NCI-H1694 (cell line): ENCODE measurements around the gene GNG7.
"Not testable (repeated sequence)": the region's sequence is repeated elsewhere in the genome, so short reads cannot be mapped to it uniquely, and the experiment has no call there.

Experiments used
- DNase-seq: peaks from one replicate; lab custom pipeline; 2025; lab: John Stamatoyannopoulos, UW

Gene GNG7

DNA sequence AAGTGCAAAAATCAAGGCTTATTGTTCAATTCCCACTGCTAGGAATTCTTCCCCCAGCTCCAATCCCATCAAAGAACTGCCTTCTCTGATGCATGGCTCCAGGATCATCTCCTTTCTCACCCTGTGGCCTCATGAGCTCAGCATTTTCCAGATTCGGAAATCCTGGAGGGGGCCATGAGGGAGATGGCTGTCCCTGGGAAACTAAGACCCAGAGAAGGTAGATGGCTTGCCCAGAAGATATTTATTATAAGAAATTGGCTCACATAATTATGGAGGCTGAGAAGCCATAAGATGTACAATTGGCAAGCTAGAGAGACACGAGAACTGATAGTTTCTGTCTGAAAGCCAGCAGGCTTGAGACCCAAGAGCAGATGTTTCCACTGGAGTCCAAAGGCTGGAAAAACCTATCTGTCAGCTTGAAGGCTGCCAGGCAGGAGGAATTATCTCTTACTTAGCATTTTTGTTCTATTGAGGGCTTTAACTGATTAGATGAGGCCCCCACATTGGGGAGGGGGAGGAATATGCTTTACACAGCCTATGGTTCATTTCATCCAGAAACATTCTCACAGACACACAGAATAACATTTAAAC is 168.0 kb downstream of the GNG7 start:
- no peak for DNase-seq

DNA sequence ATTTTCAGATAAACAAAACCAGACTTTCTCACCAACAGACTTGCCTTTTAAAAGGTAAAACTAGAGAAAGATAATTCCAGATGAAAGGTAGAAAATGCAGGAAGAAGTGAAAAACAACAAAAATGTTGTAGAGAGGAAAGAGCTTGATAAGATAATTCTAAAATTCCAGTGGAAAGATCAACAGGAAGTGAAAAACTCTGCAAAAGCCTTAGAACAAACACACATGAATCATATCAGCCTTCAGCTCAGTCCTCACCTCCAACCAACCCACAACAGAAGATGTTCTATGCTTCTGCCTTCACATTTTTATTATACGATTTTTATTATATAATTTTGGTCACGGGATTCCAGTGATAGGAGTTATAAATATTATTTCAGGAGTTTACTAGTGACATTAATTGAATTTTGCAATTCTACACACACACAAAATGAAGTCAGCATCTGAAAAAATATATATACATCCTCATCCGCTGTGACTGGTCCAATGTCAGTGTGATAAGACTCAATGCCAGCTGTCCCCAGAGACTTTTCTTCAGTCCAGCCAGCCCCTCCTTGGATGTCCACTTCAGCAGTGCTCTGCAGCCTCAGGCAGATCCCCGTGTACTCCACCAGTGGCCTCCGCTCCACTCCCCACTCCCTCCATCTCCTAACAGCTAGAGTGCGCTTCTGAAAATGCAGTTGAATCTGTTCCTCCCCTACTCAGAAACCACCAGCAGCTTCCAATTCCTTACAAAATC is 168.6 kb downstream of the GNG7 start:
- DNase-seq = no peak

DNA sequence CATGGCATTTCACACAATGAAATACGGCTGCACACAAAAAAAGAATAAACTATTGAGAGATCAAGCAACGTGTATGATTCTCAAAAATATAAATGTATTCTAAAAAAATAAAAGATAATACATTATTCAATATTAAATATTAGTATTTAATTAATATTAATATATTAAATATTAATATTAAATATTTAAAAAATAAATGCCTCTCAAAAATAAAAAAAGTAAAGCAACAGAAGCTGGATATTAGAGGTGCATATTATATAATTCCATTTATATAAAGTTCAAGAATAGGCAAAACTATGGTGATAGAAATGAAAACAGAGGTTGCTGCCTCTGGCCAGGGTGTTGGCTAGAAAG is 169.4 kb downstream of the GNG7 start:
- DNase-seq = no peak

DNA sequence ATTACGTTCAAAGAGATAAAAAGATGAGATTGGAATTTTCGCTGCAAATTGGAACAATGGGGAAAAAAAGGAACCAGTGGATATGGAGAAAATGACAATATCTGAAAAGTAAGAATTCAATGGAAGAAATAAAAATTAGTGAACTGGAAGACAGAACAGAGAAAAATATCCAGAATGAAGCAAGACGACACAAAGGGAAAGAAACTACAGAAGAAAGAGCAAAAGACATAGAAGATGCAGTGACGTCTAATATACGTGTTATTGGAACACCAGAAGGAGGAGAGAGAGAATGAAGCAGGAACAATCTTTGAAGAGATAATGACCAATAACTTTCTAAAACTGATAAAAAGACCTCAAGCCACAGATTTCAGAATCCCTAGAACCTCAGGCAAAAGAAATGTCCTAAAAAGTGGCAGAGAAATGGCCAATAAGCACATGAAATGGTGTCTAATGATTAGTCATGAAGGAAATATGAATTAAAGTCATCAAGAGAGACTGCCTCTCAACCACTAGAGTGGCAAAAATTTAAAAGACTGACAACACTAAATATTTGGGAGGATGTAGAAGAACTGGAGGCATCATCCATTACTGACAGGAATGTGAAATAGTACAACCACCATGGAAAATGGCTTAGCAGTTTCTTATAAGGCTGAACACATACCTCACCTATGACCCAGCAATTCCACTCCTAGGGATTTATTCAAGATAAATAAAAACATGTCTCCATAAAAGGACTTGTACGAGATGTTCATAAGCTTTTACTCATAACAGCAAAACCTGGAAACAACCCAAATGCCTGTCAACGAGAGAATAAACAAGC is 170.0 kb downstream of the GNG7 start:
- no peak for DNase-seq

DNA sequence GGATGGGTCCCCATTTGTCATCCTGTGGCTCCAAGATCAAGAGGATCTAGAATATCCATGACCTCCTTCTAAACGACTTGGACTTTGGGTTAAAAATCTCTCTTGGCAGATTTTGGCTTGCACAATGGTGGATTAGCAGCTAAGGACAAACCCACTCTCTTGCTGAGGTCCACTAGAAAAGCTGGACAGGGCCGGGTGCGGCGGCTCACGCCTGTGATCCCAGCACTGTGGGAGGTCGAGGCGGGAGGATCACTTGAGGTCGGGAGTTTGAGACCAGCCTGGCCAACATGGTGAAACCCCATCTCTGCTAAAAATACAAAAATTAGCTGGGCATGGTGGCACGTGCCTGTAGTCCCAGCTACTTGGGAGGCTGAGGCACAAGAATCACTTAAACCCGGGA is 172.6 kb downstream of the GNG7 start:
- DNase-seq = not testable (repeated sequence)

DNA sequence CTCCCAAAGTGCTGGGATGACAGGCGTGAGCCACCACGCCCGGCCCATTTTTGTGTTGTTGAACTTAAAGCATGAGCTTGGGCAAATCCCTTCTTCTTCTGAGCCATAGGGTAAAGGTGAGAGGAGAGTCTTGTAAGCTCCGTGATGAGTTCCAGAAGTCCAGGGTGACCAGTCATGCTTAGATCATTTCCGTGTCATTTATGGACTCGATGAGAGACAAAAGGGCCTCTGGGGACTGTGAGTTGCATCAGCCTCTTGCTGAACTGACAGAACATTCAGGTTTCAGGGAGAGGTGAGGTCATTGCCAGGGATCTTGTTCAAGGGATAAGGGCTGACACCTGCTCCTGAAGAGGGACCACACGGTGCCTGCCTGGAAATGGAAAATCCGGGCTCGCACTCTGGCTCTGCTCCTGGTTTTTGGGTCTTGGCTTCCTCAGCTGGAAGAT is 173.0 kb downstream of the GNG7 start:
- DNase-seq = no peak

DNA sequence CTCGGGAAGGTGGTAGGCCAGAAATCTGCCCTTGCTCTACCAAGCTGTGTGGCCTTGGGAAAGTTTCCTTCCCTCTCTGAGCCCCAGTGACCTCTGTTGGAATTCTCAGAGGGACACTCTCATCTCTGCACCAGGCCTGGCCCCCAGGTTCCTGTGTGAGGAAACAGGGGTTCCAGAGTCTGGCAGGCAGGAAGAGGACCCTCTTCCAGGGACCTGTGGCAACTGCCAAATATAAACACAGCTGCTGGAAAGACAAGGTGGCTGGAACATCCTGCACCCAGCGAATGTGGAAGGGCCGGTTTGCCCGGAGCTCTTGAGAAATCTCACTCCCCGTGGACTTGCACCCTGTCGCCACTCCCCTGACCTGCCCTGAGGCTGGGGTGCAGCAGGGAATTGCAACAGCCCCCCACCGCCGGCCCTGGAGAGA is 173.8 kb downstream of the GNG7 start:
- DNase-seq = no peak

DNA sequence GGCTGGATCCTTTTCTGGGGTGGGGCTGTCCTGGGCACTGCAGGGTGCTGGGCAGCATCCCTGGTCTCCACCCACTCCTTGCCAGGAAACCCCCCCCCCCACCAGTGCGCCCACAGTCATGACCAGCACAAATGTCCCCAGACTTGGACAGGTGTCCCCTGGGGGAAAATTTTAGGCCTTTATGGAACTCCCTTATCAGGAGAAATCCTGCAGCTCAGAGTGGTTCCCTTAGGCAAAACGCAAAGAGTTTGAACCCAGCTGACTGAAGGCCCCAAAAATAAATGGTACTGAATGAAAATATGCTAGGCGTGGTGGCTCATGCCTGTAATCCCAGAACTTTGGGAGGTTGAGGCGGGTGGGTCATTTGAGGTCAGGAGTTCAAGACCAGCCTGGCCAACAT is 174.8 kb downstream of the GNG7 start:
- DNase-seq = no peak

DNA sequence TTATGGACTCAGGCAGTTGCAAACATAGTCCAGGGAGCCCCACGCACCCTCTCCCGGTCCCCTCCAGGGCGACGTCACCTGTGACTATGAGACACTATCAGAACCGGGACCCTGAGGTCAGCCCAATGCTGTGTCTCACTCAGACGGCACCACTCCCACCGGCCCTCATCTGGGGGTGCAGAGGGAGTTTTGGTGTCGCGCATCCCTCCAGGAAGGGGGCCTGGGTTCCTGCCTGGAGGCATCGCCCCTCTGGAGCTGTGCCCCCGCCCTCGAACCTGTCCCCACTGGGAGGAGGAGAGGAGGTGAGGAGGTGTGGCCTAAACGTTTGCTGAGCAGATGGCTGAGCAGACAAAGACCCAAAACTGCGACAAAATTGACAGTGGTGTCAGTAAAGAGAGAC is 175.3 kb downstream of the GNG7 start:
- DNase-seq = no peak

DNA sequence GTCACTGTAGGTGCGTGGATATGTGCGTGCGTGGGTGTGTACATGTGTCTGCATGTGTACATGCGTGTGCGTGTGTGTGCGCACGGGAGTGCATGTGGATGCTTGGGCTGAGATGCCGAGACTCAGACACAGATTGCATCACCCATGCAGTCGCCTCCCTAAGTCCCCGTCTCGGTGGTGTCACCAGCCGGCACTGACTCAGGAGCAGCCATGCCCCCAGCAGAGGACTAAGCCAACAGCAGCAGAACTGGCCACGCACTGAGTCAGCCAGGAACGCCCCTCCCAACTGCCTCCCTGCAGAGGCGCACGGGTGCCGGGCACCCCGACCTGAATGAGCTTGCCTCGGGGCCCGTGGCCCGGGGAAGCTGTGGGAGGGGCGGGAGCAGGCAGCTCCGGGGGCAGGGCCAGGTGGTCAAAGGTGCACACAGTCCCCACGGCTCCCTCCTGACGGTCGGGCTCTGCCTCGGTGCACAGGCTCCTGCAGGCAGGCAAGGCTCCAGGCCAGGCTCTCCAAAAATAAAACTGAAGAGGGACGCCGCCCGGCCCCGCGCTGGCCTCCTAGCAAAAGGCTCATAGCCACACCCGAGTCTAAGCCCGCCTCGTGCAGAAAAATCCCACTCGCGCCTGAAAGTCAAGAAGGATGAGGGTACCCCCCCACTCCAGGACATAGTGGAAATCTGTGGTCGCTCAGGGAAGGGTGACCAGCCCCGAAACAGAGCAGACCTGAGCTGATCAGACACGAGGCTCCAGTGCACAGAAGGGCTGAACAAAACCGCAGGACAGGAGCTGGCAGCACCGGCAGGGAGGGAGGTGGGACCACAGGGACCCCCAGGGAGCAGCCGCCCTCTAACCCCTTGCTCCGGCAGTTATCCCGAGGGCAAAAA is 177.4 kb downstream of the GNG7 start:
- no peak for DNase-seq

DNA sequence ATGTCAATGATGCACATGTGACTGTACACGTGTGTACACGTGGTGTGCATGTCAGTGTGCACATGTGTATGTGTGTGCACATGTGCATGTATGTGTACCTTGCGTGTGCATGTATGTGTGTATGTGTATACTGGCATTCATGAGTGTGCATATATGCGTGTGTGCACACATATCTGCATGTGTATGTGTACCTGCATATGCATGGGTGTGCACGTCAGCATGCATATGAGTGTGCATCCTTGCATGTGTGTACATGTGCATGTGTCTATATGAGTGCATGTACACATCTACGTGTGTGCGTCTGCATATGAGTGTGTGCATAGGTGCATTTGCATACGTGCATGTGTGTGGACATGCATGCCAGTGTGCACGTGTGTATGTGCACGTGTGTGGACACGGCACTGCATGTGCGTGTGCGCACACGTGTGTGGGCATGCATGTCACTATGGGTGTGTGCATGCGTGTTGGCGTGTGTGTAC is 178.1 kb downstream of the GNG7 start:
- no peak for DNase-seq

DNA sequence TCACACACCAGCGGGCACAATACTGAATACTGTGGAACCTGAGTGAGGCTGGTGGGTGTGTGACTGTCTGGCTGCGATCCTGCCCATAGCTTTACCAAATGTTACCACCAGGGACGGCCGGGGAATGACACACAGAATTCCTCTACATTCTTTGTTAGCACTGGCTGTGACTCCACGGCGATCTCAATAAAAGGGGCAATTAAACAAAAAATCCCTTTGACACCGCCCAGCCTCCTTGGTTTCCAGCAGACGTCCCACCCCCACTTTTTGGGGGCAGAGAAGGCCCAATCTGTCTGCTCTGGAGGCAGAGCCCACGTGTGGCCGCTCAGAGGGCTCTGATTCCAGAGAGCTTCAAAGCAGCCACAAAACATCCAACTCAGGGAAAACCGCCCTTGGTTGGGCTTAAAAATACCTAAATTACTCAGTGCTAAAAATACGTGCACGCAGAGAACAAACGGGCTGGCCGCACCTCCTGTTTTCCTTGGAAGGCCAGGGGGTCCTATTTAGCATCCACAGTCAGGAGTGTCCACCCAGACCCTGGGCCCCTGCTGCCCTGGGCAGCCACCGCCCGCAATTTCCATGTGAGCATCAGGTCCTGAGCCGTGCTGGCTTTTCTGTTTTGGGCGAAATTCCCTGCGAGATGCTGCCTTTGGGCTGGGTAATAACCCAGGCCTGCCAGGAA is 178.7 kb downstream of the GNG7 start:
- DNase-seq = no peak

DNA sequence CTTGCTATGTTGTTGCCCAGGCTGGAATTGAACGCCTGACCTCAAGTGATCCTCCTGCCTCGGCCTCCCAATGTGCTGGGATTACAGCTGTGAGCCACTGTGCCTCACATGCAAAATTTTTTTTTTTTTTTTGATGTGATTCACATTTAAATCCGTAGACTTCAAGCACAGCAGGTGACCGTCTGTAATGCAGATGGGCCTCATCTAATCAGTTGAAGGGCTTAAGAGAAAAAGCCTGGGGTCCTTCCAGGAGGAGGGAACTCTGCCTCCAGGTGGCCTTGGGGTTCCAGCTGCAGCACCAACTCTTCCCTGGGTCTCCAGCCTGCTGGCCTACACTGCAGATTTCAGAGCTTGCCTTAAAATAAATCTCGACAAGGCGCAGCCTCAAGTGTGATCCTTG is 183.0 kb downstream of the GNG7 start:
- no peak for DNase-seq

DNA sequence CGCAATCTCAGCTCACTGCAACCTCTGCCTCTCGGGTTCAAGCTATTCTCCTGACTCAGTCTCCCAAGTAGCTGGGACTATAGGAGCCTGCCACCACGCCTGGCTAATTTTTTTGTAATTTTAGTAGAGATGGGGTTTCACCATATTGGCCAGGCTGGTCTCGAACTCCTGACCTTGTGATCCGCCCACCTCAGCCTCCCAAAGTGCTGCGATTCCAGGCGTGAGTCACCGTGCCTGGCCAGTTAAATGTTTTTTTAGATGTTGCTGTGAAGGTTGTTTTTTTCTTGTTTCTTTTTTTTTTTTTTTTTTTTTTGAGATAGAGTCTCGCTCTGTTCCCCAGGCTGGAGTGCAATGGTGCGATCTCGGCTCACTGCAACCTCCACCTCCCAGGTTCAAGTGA is 183.6 kb downstream of the GNG7 start:
- DNase-seq = not testable (repeated sequence)

DNA sequence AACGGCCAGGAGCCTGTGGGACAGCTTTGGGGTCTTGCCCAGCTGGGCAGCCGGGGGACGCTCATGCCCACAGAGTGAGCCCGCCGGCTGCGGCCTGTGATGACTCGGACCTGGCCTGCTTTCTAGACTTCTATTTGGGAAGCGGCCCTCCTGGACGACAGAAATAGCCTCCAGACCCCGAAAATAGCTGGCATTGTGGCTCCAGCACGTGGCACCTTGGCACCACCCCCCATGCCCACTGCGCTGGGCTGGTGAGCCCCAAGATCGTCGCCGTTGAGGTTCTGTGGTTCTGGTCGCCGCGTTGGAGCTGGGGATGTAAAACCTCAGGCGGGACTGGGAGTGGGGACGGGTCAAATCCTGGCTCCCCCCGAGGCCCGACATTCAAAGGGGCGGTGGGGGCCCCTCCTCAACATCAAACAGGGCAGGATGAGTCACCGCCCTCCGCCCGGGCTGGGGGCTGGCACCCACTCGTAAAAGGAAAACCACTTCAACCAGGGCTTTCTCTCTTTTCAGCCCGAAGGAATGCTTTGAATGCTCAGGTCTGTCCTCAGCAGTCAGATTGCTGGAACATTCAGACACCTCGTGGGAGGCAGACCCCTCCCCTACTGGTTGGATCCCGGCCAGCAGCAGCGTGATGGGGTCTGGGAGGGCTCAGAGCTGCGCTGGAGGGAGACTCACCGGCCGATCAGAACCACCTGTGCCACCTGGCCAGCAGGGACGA is 184.5 kb downstream of the GNG7 start:
- no peak for DNase-seq

DNA sequence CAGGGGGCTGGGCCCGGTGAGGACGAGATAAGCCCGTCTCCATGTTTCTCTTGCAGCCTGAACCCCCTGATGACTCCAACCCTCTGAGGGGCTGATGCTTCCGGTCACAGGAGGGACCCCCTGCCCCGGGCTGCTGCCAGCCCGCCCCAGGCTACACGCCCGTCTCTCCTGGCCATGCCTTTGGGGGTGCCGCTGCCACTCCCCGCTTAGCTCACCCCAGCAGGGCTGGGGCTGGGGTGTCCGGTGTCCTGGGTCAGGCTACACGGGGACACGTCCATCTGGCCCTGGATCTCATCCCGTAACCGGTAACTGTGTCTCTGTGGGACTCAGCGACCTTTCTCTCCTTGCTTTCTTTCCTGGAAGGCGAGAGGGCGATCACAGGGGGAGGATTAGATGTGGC is 185.8 kb downstream of the GNG7 start:
- DNase-seq = no peak

DNA sequence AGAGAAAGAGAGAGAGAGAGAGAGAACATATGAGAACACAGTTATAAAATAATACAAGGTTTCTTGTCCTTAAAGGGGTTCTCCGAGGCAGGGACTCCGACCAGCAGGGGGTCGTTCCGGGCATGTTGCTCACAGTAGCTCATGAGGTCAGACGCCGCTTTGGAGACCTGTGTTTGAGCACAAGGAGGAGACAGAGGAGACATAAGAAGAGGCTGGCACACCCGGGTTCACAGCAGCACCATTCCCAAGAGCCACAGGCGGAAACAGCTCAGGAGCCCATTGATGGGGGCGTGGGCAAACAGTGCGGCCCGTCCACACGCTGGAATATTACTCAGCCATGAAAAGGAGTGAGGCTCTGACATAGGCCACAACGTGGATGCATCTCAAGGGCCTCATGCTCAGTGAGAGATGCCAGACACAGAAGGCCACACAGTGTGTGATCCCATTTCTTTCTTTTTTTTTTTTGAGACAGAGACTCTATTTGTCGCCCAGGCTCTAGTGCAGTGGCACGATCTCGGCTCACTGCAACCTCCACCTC is 187.4 kb downstream of the GNG7 start:
- no peak for DNase-seq

DNA sequence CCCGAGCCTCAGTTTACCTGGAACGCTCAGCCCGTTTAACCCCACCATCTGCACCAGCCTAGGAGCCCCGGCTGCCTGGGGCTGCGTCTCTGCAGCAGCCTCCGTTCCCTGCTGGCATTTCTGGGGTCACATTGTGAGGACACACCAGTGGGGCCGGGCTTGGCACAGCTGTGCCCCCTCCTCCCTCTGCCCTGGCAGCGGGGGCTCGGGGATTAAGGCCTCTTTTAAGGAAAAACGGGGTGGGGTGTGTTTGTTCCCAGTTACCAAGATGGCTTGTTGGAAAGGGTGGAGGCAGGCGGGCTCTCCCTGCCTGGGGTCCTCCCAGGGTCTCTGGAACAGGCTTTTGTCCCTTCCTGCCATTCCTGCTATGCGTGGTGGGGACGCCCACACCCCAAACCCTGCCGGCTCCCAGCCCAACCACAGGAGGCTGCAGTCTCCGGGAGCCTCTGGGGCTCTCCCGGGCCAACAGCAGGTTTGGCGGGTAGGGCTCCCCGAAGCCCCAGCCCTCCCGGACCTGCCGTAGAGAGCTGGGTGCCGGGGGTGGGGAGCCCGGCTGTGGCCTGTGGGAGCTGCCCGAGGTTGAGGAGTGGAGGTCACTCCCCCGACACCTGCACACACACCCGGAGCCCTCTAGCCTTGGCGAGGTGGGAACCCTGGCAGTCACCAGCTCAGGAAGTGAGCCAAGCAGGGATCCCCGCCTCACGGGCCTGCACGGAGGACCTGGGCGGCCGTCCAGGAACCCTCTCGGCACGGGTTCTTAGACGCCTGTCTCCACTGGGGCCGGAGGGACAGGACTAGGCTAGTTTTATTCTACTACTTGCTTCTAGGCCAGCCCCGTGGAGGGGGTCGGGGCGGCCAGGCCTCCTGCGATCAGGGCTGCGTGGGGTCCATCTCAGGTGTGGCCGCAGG is 189.7 kb downstream of the GNG7 start:
- no peak for DNase-seq

DNA sequence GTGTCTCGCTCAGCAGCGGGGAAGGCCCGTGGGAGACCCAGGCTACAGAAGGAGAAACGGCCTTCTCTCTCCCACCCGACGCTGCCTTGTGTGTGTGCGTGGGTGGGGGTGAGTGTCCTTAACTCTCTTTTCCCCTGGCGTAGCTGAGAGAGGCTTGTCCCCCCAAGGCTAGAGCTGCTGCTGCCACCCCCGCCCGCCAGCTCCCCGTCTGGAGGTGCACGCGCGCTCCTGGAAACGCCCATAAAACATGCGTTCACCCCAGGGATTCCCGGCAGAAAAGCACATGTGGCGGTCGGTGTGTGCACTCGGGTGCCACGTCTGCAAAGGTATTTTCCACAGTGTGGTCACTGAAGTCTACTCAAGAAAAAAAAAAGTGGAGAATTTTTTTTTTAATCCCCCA is 190.5 kb downstream of the GNG7 start:
- DNase-seq = no peak
